ENCODE data around the gene SYT14.
"Not testable (repeated sequence)": the region's sequence is repeated elsewhere in the genome, so short reads cannot be mapped to it uniquely, and the experiment has no call there.

The SYT14 gene

GRCh38 chr1:210043058-210043457 lies 105.0 kb downstream of the SYT14 start:
- no peak for DNase-seq

- no peak for DNase-seq
Measured at GRCh38 chr1:210049616-210050015, 111.6 kb downstream of the SYT14 start.

GRCh38 chr1:210050491-210050890 lies 112.5 kb downstream of the SYT14 start:
- not testable (repeated sequence) for DNase-seq

GRCh38 chr1:210053126-210053525 lies 115.1 kb downstream of the SYT14 start:
- DNase-seq: no peak

GRCh38 chr1:210057593-210057992 lies 119.6 kb downstream of the SYT14 start:
- DNase-seq: no peak

GRCh38 chr1:210061992-210062391 lies 124.0 kb downstream of the SYT14 start:
- DNase-seq: no peak

GRCh38 chr1:210070531-210070930 lies 132.5 kb downstream of the SYT14 start:
- DNase-seq: no peak

GRCh38 chr1:210072129-210072528 lies 134.1 kb downstream of the SYT14 start:
- no peak for DNase-seq

- DNase-seq: no peak
Measured at GRCh38 chr1:210072896-210073504, 135.0 kb downstream of the SYT14 start.

GRCh38 chr1:210074904-210075303 lies 136.9 kb downstream of the SYT14 start:
- no peak for DNase-seq

GRCh38 chr1:210076620-210077019 lies 138.6 kb downstream of the SYT14 start:
- no peak for DNase-seq

- DNase-seq: peak; percentile 22
Measured at GRCh38 chr1:210081494-210081893, 143.5 kb downstream of the SYT14 start.

GRCh38 chr1:210085359-210085758 lies 147.3 kb downstream of the SYT14 start:
- DNase-seq: no peak

GRCh38 chr1:210087058-210087457 lies 149.0 kb downstream of the SYT14 start:
- DNase-seq: no peak

- DNase-seq: no peak
Measured at GRCh38 chr1:210089855-210090254, 151.8 kb downstream of the SYT14 start.

- DNase-seq: no peak
Measured at GRCh38 chr1:210092366-210092765, 154.3 kb downstream of the SYT14 start.

GRCh38 chr1:210093461-210093860 lies 155.4 kb downstream of the SYT14 start:
- no peak for DNase-seq

- no peak for DNase-seq
Measured at GRCh38 chr1:210098356-210098755, 160.3 kb downstream of the SYT14 start.

- no peak for DNase-seq
Measured at GRCh38 chr1:210099921-210100320, 161.9 kb downstream of the SYT14 start.

GRCh38 chr1:210104103-210104502 lies 166.1 kb downstream of the SYT14 start:
- no peak for DNase-seq

GRCh38 chr1:210112906-210113305 lies 174.9 kb downstream of the SYT14 start:
- not testable (repeated sequence) for DNase-seq

- DNase-seq: no peak
Measured at GRCh38 chr1:210117198-210117597, 179.2 kb downstream of the SYT14 start.

GRCh38 chr1:210117681-210118170 lies 179.7 kb downstream of the SYT14 start:
- DNase-seq: no peak

GRCh38 chr1:210123383-210123782 lies 185.4 kb downstream of the SYT14 start:
- DNase-seq: no peak

- DNase-seq: peak; percentile 54
Measured at GRCh38 chr1:210123924-210124589, 186.0 kb downstream of the SYT14 start.

Data from NCI-H2029 (cell line).